OCI-M2 (cell line): ENCODE measurements around the gene UBR1.

Experiments
- DNase-seq: peaks from one replicate; lab custom pipeline; 2025; ENCODE audit not compliant: unreplicated experiment; lab: John Stamatoyannopoulos, UW

Gene UBR1

DNA sequence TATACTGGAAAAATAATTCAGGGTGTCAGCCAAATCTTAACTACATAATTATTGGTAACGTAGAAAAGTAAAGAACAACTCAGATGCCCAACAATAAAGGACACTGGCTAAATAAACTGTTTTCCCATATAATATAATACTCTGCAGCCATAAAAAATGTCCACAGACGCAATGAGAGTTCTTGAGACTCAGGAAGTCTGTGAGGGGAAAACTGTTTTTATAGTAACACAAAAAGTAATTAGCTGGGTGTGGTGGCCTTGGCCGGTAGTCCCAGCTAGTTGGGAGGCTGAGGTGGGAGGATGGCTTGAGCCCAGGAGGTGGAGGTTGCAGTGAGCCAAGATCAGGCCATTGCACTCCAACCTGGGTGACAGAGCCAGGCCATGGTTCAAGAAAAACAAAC lies 5.5 kb upstream of the UBR1 start:
- no peak for DNase-seq

DNA sequence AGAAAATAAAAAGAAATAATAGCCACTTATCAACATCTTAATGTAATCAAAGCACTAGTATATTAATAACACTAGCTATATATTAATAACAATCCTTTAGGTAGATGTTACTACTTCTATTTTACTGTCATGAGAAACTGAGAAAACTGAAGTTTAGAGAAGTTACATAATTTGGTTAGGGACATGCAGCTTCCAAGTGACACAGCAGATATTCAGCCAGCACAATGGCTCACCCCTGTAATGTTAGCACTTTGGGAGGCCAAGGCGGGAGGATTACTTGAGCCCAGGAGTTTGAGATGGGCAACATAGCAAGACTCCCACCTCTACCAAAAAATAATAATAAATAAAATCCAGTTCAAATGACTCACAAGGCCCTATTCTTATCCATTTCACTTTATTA lies 1.9 kb upstream of the UBR1 start:
- DNase-seq: no peak

DNA sequence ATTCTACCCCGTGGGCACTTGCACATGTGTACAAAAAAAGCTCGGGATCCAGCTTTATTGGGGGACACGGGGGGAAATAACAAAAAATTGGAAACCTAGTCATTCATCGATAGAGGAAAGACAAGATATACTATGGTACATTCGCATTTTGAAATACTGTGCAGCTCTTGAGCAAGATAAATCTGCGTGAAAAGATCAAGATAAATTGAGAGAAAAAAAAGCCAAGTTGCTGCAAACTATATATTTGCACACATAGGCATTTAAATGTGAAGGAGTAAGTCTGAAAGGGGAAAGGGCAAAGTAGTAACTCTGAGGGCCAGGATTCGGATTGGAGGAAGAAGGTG lies 620 bp upstream of the UBR1 start:
- DNase-seq: no peak

DNA sequence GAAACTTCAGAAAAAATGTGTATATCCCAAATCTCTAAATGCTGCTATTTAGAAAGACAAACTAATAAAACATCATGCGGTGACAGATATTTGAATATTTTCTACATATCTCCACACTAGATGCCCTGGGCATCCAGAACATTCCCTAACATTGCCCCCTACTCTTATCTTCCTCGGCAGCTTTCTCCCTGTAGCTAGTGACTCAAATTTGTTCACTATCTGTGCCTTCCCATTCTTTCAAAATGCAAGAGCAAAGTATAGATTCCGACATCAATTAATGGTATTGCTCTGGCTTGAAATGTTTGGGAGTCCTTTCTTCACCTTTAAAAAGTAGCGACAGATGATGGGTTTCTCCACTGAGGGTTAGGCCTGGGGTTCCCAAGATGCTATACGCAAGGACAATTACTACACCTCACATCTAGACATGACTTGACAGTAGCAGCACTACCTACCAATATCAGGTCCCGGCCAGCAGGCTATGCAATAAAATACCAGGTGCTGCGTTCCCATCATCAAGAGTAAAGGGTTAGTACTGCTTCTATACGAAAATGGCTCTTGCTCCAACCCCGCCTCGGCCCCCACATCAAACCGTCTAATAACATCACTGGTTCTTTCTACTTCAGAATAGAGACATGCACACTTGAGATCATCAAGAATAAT lies 631 bp downstream of the UBR1 start:
- DNase-seq: no peak

DNA sequence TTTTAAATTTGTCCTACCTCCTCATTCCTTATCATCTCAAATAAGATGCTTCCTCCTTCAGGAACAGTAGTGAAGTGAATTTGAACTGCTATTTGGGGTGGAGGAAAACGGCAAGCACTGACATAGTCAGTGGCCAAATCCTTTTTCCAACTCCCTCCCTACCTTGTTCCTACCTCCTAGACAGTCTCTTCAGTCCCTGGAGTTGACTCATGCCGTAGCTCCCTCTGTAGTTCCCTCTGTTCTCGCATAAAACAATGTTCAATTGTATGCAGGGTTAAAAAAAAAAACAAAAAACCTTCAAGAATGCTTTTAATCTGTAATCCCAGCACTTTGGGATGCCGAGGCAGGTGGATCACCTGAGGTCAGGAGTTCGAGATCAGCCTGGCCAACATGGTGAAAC lies 1.4 kb downstream of the UBR1 start:
- no peak for DNase-seq

DNA sequence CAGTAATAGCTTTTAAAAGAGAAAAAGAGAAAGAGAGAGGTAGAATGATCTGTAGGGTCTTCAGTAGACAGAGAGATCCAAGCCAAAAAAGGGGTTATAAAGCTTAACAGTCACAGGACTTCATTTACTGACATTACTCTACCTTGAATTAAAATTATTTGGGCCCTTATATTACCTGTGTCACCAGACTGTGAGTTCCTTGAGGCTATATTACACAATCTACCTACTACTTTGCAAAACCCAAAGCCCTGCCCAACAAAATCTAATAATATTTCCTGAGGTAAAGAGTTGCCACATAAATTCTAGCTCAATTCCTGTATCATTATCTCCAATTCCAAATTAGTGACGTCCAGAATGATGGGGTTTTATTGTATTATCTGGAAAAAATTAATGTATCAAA lies 1.9 kb downstream of the UBR1 start:
- DNase-seq: no peak

DNA sequence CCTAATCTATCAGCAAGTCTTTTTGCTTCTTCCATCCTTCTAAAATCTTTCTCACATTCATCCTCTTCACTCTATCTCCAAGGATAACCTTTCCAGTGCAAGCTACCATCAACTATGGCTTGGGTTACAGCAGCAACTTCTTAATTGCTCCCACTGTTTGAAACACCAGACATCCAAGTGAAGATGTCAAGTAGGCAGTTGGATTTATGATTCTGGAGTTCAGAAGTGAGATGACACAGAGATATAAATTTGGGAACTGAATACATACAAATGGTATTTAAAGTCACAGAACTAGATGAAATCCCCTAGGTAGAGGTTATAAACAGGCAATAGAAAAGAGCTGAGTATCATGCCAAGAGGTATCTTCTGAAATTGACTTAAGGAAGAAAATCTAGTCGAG lies 3.7 kb downstream of the UBR1 start:
- DNase-seq: no peak

DNA sequence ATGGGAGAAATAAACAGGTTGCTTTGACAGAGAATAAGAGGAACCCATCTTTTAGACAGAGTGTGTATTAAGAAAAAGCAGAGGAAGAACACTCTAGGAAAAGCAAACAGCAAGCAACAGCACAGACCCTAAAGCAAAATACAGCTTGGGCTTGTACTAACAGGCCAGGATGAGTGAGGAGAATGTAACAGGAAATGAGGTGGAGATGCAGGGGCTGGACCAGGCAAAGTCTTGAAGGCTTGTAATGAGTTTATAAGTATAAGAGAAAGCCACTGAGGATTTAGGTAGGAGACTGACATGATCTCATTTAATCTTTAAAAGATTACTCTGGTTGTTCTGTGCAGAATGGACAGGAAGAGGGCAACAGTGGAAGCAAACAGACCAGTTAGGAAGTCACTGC lies 4.9 kb downstream of the UBR1 start:
- DNase-seq: no peak

DNA sequence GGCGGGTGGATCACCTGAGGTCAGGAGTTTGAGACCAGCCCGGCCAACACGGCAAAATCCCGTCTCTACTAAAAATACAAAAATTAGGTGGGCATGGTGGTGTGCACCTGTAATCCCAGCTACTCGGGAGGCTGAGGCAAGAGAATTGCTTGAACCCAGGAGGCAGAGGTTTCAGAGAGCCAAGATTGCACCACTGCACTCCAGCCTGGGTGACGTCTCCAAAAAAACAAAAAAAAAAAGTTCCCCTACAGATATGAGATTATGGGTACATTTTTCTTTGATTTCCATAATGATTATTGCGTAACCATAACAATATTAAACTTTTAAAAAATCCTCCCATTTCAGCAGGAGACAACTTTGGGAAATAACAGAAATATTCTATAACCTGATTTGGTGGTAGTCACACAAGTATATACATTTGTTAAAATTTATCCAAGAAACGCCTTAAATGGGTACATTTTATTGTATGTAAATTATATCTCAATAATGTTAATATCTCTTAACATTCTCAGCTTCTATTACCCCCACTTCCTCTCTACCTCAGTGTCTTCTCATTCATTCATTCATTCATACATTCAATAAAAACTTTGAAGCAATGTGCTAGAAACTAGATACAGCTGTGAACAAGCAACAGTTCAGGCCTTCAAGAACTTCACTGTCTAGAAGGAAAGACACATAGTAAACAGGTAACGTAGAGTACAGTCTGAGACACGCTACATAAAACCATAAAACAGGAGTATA lies 6.6 kb downstream of the UBR1 start:
- no peak for DNase-seq

DNA sequence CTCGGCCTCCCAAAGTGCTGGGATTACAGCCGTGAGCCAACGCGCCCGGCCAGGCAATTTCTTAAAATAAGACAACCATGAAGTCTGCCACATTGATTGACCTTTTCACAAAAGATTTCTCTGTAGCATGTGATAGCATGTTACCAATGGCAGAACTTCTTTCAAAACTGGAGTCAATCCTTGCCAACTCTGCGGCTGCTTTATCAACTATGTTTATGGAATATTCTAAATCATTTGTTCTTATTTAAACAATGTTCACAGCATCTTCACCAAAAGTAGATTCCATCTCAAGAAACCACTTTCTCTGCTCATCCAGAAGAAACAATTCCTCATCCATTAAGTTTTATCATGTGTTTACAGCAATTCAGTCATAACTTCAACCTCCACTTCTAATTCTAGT lies 9.4 kb downstream of the UBR1 start:
- no peak for DNase-seq

DNA sequence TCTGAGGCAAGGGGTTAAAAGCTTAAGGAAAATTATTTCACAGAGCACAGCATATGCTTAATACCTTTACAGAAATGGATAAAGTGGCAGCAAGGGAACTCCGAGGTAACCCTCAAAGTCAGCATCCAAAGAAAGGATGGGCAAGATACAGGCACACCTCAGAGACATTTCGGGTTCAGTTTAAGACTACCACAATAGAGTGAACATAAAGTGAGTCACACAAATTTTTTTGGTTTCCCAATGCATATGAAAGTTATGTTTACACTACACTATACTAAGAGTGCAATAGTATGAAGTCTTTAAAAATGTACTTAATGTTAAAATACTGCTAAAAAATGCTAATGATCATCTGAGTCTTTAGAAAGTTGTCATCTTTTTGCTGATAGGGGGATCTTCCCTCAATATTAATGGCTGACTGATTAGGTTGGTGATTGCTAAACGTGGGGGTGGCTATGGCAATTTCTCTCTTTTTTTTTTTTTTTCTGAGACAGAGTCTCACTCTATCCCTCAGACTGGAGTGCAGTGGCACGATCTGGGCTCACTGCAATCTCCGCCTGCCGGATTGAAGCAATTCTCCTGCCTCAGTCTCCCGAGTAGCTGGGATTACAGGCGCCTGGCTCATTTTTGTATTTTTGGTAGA lies 10.0 kb downstream of the UBR1 start:
- DNase-seq: no peak

DNA sequence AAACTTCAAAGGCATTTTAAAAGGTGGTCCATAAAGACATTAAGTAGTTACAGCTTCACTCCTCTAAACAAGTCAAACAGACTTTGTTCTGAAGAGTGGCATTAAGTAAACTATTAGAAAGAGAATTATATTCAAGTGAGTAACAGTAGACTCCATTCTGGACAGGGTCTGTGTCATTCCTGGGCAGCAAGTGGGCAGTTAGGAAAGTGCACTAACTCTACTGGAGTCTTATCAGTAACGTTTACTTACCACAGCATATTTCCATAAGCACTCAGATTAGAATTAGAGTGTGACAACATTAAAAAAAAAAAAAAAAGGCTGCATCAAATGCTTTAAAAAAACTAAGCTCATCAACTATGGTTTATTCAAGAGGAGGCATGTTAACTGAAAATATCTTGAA lies 10.6 kb downstream of the UBR1 start:
- no peak for DNase-seq

DNA sequence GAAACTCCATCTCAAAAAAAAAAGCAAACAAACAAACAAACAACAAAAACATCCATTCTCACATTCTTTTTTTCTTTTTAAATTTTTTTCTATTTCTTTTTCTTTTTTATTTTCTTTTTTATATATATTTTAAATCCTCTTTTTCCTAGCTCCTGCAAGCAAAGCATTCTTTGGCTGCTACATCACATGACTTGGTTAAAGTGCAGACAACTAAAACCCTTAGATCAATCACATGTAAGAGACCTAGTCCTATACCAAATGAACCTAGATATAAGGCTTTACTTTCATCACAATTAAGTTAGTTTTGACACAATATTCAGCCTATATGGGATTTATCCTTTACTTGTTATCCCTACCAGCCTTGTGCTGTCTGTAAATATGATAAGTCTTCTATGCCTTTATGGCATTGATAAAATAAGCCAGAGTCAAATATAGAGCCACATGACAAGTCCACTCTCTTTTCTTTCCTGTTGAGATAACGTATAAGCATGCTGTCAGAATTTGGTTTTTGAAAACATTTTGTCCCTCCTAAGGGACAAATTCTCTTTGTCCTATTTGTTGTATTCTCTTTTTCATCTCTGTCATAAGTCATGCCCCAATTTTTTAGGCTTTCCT lies 11.3 kb downstream of the UBR1 start:
- DNase-seq: no peak

DNA sequence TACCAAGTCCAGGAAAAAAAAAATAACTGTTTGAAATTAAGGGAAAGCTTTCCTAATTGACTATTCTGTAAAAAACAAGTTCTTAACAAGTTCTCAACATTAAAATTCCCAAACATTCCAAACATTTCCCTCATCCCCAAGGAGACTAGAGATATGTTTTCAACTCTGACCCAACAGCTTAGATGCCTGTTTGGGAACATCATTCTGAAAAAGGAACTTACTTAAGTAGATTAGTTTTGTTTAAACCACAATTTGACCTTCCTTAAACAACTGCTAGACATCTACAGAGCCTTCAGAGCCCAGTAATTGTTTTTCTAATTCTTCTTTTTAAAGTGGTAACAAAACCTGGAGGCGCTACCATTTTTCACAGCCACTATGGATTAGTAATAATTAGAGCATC lies 12.8 kb downstream of the UBR1 start:
- no peak for DNase-seq

DNA sequence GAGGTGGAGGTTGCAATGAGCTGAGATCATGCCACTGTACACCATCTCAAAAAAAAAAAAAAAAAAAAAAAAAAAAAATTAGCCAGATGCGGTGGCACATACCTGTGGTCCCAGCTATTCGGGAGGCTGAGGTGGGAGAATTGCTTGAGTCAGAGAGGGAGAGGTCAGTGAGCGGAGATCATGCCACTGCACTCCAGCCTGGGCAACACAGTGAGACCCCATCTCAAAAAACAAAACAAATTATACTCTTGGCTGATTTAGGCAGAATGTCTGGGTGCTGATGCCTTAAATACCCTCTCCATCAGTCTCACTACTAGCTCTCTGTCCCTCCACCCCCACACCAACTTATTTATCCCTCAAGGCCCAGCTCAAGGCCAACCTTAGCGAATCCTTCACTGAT lies 14.0 kb downstream of the UBR1 start:
- DNase-seq: no peak

DNA sequence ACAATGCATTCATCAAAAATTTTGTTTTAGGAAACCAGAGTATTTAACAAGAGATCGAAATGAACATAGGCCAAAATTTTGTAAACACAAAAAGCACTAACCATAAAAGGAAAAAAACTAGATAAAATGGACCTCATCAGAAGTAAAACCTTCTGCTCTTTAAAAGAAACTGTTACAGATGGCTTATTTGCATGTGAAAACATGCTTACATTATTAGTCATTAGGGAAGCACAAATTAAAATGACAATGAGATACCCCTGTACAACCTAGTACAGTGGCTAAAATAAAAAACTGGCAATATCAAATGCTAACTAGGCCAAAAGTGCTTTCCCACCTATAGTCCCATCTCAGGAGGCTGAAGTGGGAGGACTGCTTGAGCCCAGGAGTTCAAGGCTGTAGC lies 19.3 kb downstream of the UBR1 start:
- DNase-seq: no peak

DNA sequence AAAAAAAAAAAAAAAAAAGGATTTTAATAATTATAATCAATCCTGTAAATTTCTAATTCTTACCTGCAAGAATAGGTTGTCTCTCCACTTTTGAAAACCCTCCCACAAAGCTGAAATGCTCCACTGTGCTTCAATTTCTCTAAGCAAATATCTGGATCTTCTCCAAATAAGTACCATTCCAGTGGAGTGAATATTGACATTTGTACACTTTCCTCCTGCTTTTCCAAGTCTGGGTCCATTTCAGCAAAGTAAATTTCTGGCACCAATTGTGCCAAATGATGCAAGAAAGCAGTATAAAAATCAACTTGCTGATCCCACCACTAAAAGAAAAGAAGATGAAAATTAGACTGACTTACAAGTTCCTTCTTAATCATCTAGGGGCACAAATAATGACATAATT lies 19.9 kb downstream of the UBR1 start:
- no peak for DNase-seq

DNA sequence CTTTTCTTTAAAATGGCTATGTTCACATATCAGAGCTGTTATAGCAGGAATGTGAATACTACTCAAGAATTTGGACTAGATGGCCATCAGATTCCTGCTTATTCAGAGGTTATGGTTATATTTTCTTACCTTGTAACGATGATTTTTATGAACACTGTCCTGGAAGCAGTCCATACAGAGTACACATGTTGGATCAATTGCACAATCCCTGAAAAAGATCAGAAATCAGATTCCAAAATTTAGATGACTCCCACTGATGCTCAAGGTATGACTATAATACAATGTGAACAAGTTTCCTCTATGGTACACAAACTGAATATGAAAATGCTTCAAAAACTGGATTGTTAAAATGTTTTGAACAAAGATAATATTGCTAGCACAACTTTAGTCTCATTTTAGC lies 23.3 kb downstream of the UBR1 start:
- no peak for DNase-seq

DNA sequence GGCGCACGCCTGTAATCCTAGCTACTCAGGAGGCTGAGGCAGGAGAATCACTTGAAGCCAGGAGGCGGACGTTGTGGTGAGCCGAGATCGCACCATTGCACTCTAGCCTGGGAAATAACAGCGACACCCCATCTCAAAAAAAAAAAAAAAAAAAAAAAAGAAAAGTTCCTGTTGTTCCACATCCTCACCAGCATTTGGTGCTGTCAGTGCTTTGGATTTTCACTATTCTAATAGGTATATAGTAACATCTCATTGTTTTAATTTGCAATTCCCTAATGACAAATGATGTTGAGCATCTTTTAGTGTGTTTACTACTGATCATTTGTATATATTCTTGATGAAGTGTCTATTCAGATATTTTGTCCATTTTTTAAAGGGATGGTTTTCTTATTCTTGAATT lies 24.6 kb downstream of the UBR1 start:
- DNase-seq: no peak

DNA sequence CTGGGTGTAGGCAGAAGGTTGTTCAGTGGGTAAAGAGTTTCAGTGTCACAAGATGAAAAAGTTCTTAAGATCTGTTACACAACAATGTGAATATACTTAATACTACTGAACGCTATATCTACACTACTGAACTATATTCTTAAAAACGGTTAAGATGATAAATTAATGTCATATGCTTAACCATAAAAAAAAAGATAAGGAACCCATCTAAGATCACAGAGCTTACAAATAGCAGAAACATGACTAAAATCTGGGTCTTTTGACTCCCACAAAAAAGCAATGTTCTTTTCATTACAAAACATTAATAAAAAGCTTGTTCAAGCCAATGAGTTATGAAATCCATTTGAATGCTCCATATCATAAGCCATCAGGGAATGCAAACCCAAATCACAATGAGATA lies 34.4 kb downstream of the UBR1 start:
- DNase-seq: no peak

DNA sequence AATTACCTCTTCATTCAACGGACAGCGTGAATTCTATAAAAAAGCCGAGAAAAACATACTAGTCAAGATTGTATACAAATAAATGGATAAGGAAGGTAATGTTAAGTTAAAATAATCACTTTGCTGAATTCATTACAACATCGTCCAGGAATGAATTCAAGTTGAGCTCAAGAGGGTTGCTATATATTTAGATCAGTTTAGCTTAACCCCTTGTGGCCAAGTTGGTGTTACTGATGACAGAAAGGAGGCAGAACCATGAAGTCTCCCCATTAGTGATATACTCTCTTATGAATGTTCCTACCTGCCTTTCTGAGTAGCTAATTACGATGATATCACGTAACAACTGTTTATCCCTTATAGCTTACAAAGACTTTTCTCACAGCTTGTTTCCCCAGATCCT lies 34.9 kb downstream of the UBR1 start:
- DNase-seq: no peak

DNA sequence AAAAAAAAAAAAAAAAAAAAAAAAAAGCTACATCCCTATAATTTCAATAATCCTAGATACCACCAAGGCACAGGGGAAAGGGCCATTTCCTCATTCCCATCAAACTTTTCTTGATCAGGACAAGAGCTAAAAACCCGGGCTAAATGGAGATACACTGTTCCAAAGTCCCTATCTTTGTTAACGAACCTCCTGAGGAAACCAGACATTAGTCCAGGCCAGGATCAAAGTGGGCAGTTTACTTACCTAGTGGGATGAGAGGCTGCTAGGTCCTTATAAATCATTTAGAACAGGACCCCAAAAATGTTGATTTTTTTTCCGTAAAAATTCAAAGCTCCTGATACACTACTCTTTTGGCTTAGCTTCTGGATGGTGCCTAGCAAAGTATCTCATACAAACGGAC lies 35.6 kb downstream of the UBR1 start:
- no peak for DNase-seq
